HepG2 (cell line): ENCODE data around the gene TUBGCP3.

Source experiments
- ARHGAP35 ChIP-seq: sonication (generic); formaldehyde crosslinking; IDR thresholded peaks from 2 replicates; pipeline ENCODE4 v1.9.0; 2022; ENCODE audit warnings: mild to moderate bottlenecking, inconsistent platforms, moderate library complexity, missing genetic modification reagents, borderline replicate concordance
- ATF3 ChIP-seq: sonication (generic); formaldehyde crosslinking; IDR thresholded peaks from 2 replicates; pipeline ENCODE4 v1.4.0; 2020; ENCODE audit warnings: missing genetic modification reagents
- CHCHD3 ChIP-seq: sonication (generic); formaldehyde crosslinking; IDR thresholded peaks from 2 replicates; pipeline ENCODE4 v1.8.0; 2022; ENCODE audit warnings: mild to moderate bottlenecking, missing genetic modification reagents, moderate library complexity
- KDM4B ChIP-seq: sonication (generic); formaldehyde crosslinking; IDR thresholded peaks from 2 replicates; pipeline ENCODE4 v1.4.0; 2020; ENCODE audit warnings: missing genetic modification reagents
- MED1 ChIP-seq: sonication (generic); formaldehyde crosslinking; IDR thresholded peaks from 2 replicates; pipeline ENCODE4 v1.4.0; 2020; ENCODE audit warnings: missing genetic modification reagents
- POLR2A ChIP-seq, 2 experiments: IDR thresholded peaks; 2 replicates each; pipeline ENCODE4 v1.6.1; 2011; ENCODE audit warnings: low read depth in 2 of 2, low read length in 2 of 2, mild to moderate bottlenecking in 1 of 2, moderate library complexity in 1 of 2; ENCODE audit not compliant: insufficient read depth in 1 of 2
- YY1 ChIP-seq: IDR thresholded peaks from 2 replicates; pipeline ENCODE4 v1.6.1; 2011; ENCODE audit warnings: low read length, low read depth, moderate library complexity, mild to moderate bottlenecking; ENCODE audit not compliant: insufficient read depth, insufficient replicate concordance
- TF ChIP-seq, protein P1 (sequence below): sonication (generic); formaldehyde crosslinking; IDR thresholded peaks from 2 replicates; pipeline ENCODE4 v1.5.0; 2020; ENCODE audit warnings: mild to moderate bottlenecking, missing genetic modification reagents, moderate library complexity

- TF ChIP-seq YY1 (no peak), KDM4B (CRISPR knock-in tag) (no peak), ATF3 (no peak), MED1 (CRISPR knock-in tag) (no peak), POLR2A (IDR thresholded peaks at IDR 0.05; ENCODE audit: insufficient read depth in 1 of 2, low read depth in 2 of 2, low read length in 2 of 2) (no peak), ARHGAP35 (CRISPR knock-in tag) (no peak), CHCHD3 (no peak)
- TF ChIP-seq, protein P1, sequence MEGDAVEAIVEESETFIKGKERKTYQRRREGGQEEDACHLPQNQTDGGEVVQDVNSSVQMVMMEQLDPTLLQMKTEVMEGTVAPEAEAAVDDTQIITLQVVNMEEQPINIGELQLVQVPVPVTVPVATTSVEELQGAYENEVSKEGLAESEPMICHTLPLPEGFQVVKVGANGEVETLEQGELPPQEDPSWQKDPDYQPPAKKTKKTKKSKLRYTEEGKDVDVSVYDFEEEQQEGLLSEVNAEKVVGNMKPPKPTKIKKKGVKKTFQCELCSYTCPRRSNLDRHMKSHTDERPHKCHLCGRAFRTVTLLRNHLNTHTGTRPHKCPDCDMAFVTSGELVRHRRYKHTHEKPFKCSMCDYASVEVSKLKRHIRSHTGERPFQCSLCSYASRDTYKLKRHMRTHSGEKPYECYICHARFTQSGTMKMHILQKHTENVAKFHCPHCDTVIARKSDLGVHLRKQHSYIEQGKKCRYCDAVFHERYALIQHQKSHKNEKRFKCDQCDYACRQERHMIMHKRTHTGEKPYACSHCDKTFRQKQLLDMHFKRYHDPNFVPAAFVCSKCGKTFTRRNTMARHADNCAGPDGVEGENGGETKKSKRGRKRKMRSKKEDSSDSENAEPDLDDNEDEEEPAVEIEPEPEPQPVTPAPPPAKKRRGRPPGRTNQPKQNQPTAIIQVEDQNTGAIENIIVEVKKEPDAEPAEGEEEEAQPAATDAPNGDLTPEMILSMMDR: no peak
Measured at GRCh38 chr13:112447761-112448603, 140.0 kb downstream of the TUBGCP3 start.
